HG03139 (cell line): ENCODE data around the gene MYCBP2.
"Not testable (repeated sequence)": the region's sequence is repeated elsewhere in the genome, so short reads cannot be mapped to it uniquely, and the experiment has no call there.

ENCODE experiments used
- ATAC-seq: cut with Tn5 transposase; IDR thresholded peaks from one replicate; pipeline ENCODE4 v1.9.1; 2021; ENCODE audit not compliant: unreplicated experiment

MYCBP2 gene

GRCh38 chr13:77299587-77299986 lies 27.3 kb downstream of the MYCBP2 start:
- ATAC-seq = no peak

DNA sequence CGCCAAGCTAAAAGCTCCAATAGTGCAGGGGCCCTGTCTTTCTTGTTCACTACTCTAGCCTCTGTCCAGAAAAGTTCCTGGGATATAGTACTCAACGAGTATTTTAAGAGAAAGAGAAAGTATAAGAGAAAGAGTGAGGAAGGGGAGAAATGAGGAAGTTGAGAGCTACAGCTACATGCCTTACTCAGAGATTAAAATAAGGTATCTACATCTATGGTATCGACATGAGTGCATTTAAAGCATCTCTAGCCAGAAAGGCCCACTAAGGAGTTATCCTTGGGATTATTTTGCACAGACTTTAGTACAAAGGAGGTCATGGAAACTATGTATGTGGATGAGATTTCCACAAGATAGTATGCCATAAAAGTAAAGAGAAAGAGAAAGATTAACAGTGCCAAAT lies 28.5 kb downstream of the MYCBP2 start:
- peak; percentile 76 for ATAC-seq

DNA sequence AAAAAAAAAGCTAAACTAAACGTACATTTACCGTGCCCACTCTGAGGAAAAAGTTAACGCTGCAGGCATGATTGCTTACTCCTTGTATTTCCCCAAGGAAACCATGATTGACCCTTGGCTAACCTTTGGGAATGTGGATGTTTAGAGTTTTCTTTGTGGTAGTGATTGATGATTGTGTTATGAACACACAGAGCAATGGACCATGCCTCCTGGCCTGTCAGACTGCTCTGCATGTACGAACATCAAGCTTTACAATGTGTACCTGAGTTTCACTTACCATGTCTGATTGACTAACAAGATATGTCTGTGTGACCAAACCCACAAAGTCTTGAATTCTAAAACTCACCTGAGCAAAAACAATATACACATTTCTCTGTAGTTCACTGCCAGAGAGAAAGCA lies 35.1 kb downstream of the MYCBP2 start:
- ATAC-seq = no peak

DNA sequence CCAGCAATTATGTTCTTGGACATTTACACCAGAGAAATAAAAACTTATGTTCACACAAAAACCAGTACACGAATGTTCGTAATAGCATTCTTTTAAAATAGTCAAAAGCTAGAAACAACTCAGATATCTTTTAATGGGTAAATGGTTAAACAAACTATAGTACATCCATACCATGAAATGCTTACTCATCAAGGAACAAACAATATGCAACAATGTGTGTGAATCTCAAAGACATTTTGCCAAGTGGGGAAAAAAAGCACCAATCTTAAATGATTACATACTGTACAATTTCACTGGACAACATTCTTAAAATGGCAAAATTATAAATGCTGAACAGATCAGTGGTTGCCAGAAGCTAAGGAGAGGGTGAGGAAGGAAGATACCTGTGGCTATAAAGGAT lies 36.6 kb downstream of the MYCBP2 start:
- ATAC-seq = no peak

- no peak for ATAC-seq
These were observed 37.0 kb downstream of the MYCBP2 start for GRCh38 chr13:77289851-77290250.

- ATAC-seq = not testable (repeated sequence)
These were observed 41.3 kb downstream of the MYCBP2 start for GRCh38 chr13:77285632-77286031.

GRCh38 chr13:77285098-77285497 lies 41.8 kb downstream of the MYCBP2 start:
- ATAC-seq = no peak

- ATAC-seq = no peak
These were observed 52.8 kb downstream of the MYCBP2 start for GRCh38 chr13:77274126-77274525.

- ATAC-seq = no peak
These were observed 57.8 kb downstream of the MYCBP2 start for GRCh38 chr13:77269141-77269540.

- no peak for ATAC-seq
These were observed 59.5 kb downstream of the MYCBP2 start for GRCh38 chr13:77267362-77267761.

DNA sequence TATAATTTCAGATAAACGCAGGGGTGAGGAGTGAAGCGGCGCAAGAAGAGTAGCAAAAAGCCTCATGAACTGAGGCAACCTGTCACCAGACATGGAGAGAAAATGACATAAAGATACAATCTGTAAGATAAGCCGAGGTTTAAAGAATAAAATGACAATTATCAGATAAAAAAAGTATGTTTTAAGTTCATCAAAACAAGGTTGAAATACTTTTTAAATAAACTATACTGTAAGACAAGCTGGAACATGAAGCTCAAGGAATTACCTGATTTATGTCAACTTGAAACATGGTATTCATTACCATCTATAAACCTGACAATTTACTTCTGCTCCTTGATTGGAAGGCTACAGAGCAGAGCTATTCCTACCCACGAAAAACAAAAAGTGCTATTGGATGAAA lies 61.6 kb downstream of the MYCBP2 start:
- no peak for ATAC-seq

- no peak for ATAC-seq
These were observed 64.7 kb downstream of the MYCBP2 start for GRCh38 chr13:77262198-77262597.

GRCh38 chr13:77250975-77251374 lies 75.9 kb downstream of the MYCBP2 start:
- no peak for ATAC-seq

DNA sequence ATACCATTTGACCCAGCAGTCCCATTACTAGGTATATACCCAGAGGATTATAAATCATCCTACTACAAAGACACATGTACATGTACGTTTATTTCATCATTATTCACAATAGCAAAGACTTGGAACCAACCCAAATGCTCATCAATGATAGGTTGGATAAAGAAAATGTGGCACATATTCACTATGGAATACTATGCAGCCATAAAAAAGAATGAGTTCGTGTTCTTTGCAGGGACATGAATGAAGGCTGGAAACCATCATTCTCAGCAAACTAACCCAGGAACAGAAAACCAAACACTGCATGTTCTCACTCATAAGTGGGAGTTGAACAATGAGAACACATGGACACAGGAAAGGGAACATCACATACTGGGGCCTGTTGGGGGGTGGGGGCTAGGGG lies 81.7 kb downstream of the MYCBP2 start:
- ATAC-seq = not testable (repeated sequence)

DNA sequence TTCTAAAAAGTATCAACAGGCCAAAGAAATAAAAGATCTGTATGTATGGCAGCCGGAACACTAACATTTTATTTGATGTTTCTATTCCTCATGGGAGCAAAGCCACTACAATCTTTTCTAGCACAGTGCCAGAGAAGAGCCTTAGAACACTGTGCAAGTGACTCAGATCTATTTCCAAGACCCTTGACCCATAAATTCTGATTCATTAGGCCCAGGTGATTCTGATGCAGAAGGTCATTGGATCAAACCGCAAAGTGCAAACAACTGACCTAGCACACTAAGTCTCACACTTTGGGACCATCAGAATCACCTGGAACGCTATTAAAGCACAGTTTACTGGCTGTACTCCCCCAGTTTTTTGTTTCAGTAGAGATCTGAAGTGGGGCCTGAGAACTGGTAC lies 87.6 kb downstream of the MYCBP2 start:
- ATAC-seq = no peak

DNA sequence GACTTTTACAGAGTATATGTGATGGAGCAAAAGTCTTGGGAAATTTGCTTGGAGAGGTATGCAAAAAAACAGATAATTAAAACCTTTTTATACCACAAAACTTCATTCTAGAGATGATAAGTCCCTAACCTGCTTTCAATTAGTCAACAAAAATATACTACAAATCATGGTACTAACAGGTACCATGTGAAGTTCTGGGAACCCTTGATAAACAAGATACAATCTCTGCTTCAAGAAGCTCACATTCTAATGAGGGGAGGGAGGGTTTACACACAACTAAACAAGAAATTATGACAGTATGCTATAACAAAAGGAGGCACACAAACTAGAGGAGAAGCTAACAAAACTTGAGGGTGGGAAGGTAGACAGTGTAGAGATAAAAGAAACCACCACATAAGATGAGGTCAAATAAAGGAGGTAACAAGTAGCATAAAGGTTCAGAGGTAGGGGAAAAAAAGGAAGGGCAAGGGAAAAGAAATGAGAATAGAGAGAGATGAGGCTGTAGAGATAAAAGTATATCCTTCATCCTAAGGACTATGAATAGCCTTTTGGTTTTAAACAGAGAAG lies 91.4 kb downstream of the MYCBP2 start:
- ATAC-seq = no peak

GRCh38 chr13:77233159-77233558 lies 93.7 kb downstream of the MYCBP2 start:
- ATAC-seq = no peak

DNA sequence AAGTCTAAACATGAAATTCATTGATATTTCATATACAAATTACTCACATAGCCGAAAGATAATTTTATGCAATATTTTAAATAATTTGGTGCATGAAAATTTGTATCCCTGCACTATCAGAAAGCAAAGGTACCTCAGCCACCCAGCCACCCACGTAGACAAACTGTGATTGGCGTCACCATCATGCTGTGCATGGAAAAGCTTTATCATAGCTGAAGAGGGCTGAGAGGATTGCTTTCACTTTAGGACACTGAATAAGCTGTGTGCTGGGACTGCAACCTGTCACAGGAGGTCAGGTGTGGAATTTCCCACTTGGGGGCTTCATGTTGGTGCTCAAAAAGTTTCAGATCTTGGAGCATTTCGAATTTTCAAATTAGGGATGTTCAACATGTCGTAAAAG lies 96.3 kb downstream of the MYCBP2 start:
- ATAC-seq = no peak

- ATAC-seq = no peak
These were observed 100.9 kb downstream of the MYCBP2 start for GRCh38 chr13:77225946-77226345.

DNA sequence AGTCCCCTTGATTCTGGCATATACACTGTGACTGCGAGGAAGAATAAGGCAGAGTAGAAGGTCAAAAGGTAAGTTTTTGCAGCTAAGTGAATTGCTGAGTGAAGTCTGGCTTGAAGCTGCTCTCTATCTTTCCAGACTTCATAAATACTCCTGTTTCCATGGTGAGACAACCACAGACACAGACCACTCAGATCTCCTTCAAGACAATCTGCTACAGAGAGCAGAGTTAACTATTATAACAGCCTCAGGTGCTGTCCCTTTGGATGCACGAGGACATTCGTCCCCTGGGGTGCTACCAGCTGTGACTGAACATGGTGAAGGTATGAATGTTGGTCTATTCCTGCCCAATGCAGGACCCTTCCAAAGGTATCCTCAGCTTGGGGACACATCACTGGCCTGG lies 104.0 kb downstream of the MYCBP2 start:
- ATAC-seq = no peak

DNA sequence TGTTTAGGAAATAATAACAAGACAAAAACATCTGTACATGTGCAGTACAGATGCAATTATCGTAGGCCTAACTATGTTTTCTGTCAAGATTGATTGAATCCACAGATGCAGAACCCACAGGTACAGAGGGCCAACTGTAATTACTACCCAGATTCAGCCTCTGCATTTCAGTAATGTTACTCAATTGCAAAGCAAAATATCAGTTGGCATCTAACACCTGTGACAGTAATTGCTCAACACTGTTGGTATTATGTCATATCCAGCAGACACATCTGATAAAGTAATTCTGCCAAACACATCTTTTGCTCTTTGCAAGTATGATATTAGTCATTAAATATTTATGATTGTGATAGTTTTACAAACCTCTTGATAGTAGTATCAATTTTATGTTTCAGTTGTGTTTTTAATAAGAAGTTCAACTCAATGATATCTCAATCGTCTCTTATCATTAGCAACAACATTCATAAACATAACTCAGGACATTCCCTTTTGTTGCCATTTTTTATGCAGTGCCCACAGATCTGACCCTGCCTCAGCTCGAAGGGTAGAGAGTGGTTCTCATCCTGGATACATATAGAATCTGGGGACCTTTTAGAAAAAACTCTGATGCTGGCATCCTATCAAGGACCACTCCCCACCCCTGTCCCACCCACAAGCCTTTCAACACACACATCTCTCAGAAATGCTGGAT lies 104.7 kb downstream of the MYCBP2 start:
- no peak for ATAC-seq

DNA sequence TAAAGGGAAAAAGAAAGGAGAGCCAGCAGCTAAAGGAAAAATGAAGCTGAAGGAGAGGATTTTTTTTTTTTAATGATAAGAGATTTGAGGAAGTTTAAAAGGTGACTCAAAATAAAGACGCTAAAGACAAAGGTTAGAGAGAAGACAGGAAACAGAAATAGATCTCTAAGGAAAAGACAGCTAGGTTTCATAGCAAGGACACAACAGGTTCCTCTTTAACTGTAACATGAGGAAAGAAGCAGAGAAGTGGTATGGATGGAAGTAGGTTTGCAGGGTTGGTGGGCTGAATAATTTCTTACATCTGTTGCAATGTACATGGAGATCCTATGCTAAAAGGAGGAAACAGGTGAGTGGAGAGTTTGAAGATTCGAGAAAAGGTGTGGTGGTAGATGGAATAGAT lies 107.5 kb downstream of the MYCBP2 start:
- no peak for ATAC-seq

- ATAC-seq = no peak
These were observed 108.6 kb downstream of the MYCBP2 start for GRCh38 chr13:77218274-77218673.
